HEK293T (cell line): ENCODE measurements around the gene FILIP1.

Experiments used
- CTBP1 ChIP-seq: fragments of 450-650 bp; IDR thresholded peaks from 2 replicates; pipeline ENCODE4 v1.6.1; 2016; ENCODE audit warnings: borderline replicate concordance
- ELF4 ChIP-seq: fragments of 450-650 bp; IDR thresholded peaks from 2 replicates; pipeline ENCODE4 v1.6.1; 2017; ENCODE audit warnings: antibody characterized with exemption
- FOXA1 ChIP-seq: fragments of 450-650 bp; IDR thresholded peaks from 2 replicates; pipeline ENCODE4 v1.6.1; 2016; ENCODE audit warnings: mild to moderate bottlenecking
- L3MBTL2 ChIP-seq: fragments of 450-650 bp; conservative IDR thresholded peaks from 2 replicates; pipeline ENCODE4 v1.6.1; 2016; ENCODE audit warnings: mild to moderate bottlenecking
- SP1 ChIP-seq: fragments of 450-650 bp; IDR thresholded peaks from 2 replicates; pipeline ENCODE4 v1.6.1; 2017
- ZNF384 ChIP-seq: fragments of 450-650 bp; IDR thresholded peaks from 2 replicates; pipeline ENCODE4 v1.6.1; 2016

DNA sequence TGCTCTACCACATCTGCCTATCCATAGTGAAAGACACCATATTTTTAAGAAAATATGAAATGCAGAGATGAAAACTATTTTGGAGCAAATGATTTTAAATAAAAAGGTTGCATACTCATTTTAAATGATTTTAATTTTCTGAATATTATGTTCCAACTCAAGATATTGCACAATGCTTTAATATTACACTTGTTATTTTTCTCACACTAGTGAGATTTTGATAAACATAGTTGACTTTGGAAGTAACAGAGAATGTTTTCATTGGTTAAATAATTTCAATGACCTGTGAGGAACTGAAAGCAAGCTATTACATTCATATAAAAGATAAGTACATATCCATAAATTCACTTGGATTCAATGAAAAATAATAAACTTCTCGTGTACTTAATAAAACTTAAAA is 201.9 kb downstream of the FILIP1 start:
- TF ChIP-seq CTBP1 (no peak), FOXA1 (no peak), SP1 (no peak), ZNF384 (no peak), L3MBTL2 (no peak), ELF4 (no peak)
